GM19467 (cell line): Measurements from ENCODE around the gene REL.
"Not testable (repeated sequence)": the region's sequence is repeated elsewhere in the genome, so short reads cannot be mapped to it uniquely, and the experiment has no call there.

Experiments
- ATAC-seq: cut with Tn5 transposase; IDR thresholded peaks from one replicate; pipeline ENCODE4 v1.9.1; 2021; ENCODE audit warnings: mild to moderate bottlenecking, moderate library complexity; ENCODE audit not compliant: unreplicated experiment

The REL gene

GRCh38 chr2:60906395-60906794 is 25.0 kb downstream of the REL start:
- ATAC-seq: no peak

GRCh38 chr2:60907329-60907728 is 26.0 kb downstream of the REL start:
- no peak for ATAC-seq

GRCh38 chr2:60925994-60926740 is 44.8 kb downstream of the REL start:
- no peak for ATAC-seq

GRCh38 chr2:60926741-60927552 is 45.6 kb downstream of the REL start:
- ATAC-seq: no peak

- ATAC-seq: not testable (repeated sequence)
Observed at GRCh38 chr2:60932061-60932460, 50.7 kb downstream of the REL start.

GRCh38 chr2:60932954-60933353 is 51.6 kb downstream of the REL start:
- ATAC-seq: no peak

GRCh38 chr2:60934165-60934722 is 52.9 kb downstream of the REL start:
- no peak for ATAC-seq

GRCh38 chr2:60936757-60937156 is 55.4 kb downstream of the REL start:
- no peak for ATAC-seq

- ATAC-seq: no peak
Observed at GRCh38 chr2:60938301-60938700, 56.9 kb downstream of the REL start.

GRCh38 chr2:60939622-60940021 is 58.2 kb downstream of the REL start:
- ATAC-seq: no peak

GRCh38 chr2:60945341-60945740 is 64.0 kb downstream of the REL start:
- no peak for ATAC-seq

GRCh38 chr2:60947056-60947455 is 65.7 kb downstream of the REL start:
- no peak for ATAC-seq

GRCh38 chr2:60948161-60948560 is 66.8 kb downstream of the REL start:
- no peak for ATAC-seq

- ATAC-seq: no peak
Observed at GRCh38 chr2:60948926-60949579, 67.7 kb downstream of the REL start.

- no peak for ATAC-seq
Observed at GRCh38 chr2:60954139-60954538, 72.8 kb downstream of the REL start.

- no peak for ATAC-seq
Observed at GRCh38 chr2:60957224-60957623, 75.8 kb downstream of the REL start.

GRCh38 chr2:60957643-60958042 is 76.3 kb downstream of the REL start:
- ATAC-seq: no peak

- ATAC-seq: no peak
Observed at GRCh38 chr2:60958361-60958760, 77.0 kb downstream of the REL start.

GRCh38 chr2:60958800-60959199 is 77.4 kb downstream of the REL start:
- no peak for ATAC-seq

- ATAC-seq: no peak
Observed at GRCh38 chr2:60959501-60959900, 78.1 kb downstream of the REL start.

- no peak for ATAC-seq
Observed at GRCh38 chr2:60960706-60961105, 79.3 kb downstream of the REL start.
